ENCODE data around the gene SAMD4B.

SAMD4B gene

DNA sequence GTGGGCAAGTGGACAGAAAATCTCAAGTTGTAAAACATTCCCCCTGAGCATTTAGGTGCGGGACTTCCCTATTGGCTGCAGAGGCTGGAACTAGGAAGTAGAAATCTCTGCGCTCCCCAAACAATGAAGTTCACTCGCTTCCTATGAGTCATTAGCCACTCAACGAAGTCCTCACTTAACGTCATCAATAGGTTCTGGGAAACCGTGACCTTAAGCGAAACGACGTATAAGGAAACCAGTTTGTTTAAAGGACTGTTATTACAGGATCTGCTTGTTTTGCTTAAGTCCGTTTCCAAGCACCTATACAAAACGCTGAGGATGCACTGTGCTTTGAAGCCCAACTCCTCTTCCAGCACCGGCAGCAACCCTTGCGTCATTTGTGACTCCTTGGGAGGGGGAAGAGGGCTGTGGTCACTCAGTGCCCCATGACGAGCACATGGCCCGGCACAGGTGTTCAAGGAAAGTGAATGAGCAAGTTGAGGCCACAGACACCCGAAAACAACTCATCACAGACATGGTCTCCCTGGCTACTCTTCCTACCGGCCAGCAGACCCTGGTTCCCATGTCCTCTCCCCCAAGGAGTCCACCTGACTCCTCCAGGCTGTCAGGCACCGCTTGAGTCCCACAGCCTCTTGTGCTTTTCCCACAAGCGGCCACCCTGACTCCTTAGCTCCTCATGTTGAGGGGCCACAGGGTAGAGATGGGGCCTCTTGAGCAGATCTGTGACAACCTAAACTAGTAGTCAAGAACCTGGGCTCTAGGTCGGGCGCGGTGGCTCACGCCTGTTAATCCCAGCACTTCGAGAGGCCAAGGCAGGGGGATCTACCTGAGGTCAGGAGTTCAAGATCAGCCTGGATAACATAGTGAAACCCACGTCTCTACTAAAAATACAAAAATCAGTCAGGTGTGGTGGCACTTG, 88.7 kb downstream of the SAMD4B start:
- no peak for DNase-seq

DNA sequence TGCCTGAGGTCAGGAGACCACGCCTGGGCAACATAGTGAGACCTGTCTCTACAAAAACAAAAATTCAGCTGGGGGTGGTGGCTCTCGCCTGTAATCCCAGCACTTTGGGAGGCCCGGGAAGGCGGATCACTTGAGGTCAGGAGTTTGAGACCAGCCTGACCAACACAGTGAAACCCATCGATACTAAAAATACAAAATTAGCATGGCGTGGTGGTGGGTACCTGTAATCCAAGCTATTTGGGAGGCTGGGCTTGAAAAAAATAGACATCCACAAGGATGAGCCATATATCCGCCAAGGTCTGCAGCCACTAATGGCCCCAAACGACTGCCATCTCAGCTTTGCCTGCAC, 90.4 kb downstream of the SAMD4B start:
- no peak for DNase-seq

DNA sequence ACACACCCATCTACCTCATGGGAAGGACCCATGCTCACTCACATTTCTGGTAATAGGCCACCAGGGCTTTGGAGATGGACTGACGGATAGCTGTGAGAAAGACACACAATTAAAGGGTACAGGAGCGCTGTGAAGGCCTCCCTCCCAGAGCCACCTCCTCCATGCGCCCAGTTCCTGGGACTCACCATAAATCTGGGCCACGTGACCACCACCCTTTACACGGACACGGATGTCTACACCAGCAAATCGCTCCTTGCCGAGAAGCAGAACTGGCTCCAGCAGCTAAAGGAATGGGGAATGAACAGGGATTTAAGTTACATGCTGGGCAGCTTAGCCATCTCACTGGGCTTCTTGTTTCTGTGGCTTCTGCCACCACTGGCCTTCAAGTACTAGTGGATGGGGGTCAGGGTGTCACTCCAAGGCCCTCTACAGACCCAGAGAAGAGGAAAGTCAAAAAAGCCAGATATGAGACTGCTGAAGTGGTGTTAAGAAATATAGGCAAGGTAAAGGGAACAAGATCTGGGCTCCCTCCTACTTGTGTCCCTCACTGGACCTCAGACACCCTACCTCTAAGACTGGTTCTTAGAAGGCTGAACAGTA, 91.4 kb downstream of the SAMD4B start:
- no peak for DNase-seq

DNA sequence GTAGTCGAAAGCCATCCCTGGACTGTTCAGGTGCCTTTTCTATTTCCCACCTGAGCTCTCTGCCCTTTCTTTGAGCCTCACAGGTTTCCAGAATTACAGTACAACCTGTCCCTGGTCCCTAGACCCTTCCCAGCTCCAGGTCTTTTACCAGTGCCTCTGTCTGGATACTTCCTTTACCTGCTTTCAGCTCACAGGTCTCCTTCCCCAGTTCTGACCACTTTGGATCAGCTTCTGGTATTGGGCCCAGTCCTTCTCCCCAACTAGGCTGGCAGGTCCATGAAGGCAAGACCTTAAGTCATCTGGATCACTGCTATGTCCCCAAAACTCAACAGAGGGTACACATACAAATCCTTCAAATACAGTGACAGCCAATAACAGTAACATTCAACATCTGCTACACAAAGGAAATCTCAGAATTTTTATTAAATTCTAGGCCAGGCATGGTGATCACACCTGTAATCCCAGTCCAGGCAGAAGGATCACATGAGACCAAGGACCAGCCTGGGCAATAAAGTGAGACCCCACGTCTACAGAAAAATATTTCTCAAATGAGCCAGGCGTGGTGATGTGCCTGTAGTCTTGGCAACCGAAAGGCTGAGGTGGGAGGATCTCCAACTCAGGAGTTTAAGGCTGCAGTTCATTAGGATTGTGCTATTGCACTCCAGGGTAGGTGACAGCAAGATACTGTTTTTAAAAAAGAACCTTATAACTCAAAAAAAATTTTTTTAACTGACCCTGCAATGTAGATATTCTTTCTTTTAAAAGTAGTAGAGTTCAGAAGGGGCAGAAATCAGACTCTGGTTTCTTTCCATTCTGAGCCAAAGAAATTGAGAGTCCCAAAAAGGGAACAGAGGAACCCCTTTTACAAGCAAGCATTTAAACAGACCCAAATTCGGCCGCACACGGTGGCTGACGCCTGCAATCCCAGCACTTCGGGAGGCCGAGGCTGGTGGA, 92.2 kb downstream of the SAMD4B start:
- no peak for DNase-seq
